ENCODE measurements around the gene POLE. TPM values are rescaled to one million over a fixed set of nuclear protein-coding genes. Genes with fewer than 3 reads are reported as not detected.

The POLE gene
- total and polyA plus RNA-seq, 2 donors from 2014 or later: 5.3 to 23.0 TPM

DNA sequence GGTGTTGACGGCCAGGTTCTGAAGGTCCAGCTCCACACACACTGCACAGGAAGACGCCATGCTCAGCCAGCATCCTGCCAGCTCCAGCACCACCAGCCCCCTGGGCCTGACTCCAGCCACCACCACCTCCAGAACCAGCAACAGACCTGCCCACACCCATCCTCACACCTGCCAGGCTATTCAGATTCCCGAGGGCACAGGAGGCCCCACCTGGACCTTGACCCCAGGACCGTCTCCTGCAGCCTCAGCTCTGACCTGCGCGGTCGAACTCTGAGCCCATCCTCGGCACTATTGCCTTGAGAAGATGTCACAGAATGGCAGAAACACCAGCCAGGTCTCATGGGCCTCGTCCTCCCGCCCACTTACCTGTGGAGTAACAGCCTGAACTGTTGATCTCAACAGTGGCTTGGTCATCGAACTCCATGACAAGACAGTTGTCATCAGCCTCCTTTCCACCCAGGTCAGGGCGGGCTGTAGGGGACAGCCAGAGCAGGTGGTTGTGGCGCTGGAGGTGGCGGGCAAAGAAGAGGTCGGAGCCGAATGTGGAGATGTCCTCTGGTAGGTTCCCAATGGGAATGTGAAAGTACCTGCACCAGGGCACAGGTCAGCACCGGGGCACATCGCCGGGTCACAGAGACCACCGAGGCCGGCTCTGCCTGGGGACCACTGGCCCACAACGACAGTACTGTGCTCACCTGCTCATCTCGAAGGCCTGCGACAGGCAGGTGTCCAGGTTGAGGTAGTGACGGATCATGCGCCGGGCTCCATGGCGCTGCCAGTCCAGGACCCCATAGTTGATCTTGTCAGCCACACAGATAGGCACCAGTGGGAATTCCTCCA lies 45.1 kb downstream of the POLE start:
- no peak for TF ChIP-seq CTCF (IDR thresholded peaks at IDR 0.05; ENCODE audit: borderline replicate concordance, extremely low read depth, insufficient read depth)
- intact Hi-C loops (cut with DNase I): no loop called here
- Histone ChIP-seq H3K9me3 (ENCODE audit: control insufficient read depth in 2 of 3, insufficient read depth in 1 of 3, low read length in 3 of 3) (no peaks in the 10 kb centered on the region), H3K27ac (ENCODE audit: low read depth in 2 of 2, low read length in 2 of 2) (no peak overlapping the region), H3K4me1 (ENCODE audit: control insufficient read depth in 2 of 3, insufficient read depth in 2 of 3, low read depth in 1 of 3, low read length in 3 of 3) (peaks cover 0 to 2% (median 0%) of the 10 kb centered on the region in 3 donors), H3K36me3 (ENCODE audit: control insufficient read depth in 2 of 3, insufficient read depth in 3 of 3, low read length in 3 of 3) (peaks cover 0 to 11% (median 5%) of the 10 kb centered on the region in 3 donors), H3K9ac (ENCODE audit: low read length in 3 of 3) (no peak overlapping the region), H3K4me3 (ENCODE audit: low read length in 3 of 3) (no peak overlapping the region), H3K27me3 (ENCODE audit: control insufficient read depth, insufficient read depth, low read length) (no peaks in the 10 kb centered on the region)
- DNase-seq: peak in 1 of 5 donors; percentile 50
- FAIRE-seq: no peak

DNA sequence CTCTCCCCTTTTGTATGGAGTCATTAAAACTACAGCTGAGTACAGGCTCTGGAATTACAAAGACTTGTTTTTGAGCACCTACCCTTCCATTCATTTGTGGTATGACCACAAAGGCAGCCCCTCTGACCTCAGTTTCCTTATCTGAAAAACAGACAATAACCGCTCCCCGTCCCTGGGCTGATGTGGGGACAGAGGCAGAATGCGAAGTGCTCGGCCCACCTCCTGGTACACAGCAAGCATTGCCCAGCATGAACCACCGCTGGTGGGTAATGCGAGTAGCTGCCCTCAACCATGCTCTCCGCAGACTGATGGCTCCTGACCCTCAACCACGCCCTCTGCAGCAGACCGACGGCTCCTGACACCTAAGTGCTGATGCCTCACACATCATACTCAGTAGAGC lies 46.2 kb downstream of the POLE start:
- H3K27ac ChIP-seq (ENCODE audit: low read depth in 2 of 2, low read length in 2 of 2): no peak overlapping the region
- no peak for TF ChIP-seq CTCF (IDR thresholded peaks at IDR 0.05; ENCODE audit: borderline replicate concordance, extremely low read depth, insufficient read depth)
- peaks cover 0 to 12% (median 5%) of the 10 kb centered on the region in 3 donors for H3K36me3 ChIP-seq (ENCODE audit: control insufficient read depth in 2 of 3, insufficient read depth in 3 of 3, low read length in 3 of 3)
- intact Hi-C loops (cut with DNase I): no loop called here
- peaks cover 0 to 2% (median 0%) of the 10 kb centered on the region in 3 donors for H3K4me1 ChIP-seq (ENCODE audit: control insufficient read depth in 2 of 3, insufficient read depth in 2 of 3, low read depth in 1 of 3, low read length in 3 of 3)
- no peak for DNase-seq
- no peaks in the 10 kb centered on the region for H3K27me3 ChIP-seq (ENCODE audit: control insufficient read depth, insufficient read depth, low read length)
- no peaks in the 10 kb centered on the region for H3K9me3 ChIP-seq (ENCODE audit: control insufficient read depth in 2 of 3, insufficient read depth in 1 of 3, low read length in 3 of 3)
- no peak overlapping the region for H3K9ac ChIP-seq (ENCODE audit: low read length in 3 of 3)
- no peak overlapping the region for H3K4me3 ChIP-seq (ENCODE audit: low read length in 3 of 3)
- FAIRE-seq: no peak

GRCh38 chr12:132639956-132640520 lies 47.1 kb downstream of the POLE start:
- no peak for TF ChIP-seq CTCF (IDR thresholded peaks at IDR 0.05; ENCODE audit: borderline replicate concordance, extremely low read depth, insufficient read depth)
- H3K27me3 ChIP-seq (ENCODE audit: control insufficient read depth, insufficient read depth, low read length): no peaks in the 10 kb centered on the region
- FAIRE-seq: no peak

More at GRCh38 chr12:132639956-132640520, 47.1 kb downstream of the POLE start:
- Histone ChIP-seq H3K9me3 (ENCODE audit: control insufficient read depth in 2 of 3, insufficient read depth in 1 of 3, low read length in 3 of 3) (no peaks in the 10 kb centered on the region), H3K27ac (ENCODE audit: low read depth in 2 of 2, low read length in 2 of 2) (no peak overlapping the region), H3K36me3 (ENCODE audit: control insufficient read depth in 2 of 3, insufficient read depth in 3 of 3, low read length in 3 of 3) (peaks cover 2 to 18% (median 8%) of the 10 kb centered on the region in 3 donors), H3K4me3 (ENCODE audit: low read length in 3 of 3) (no peak overlapping the region), H3K4me1 (ENCODE audit: control insufficient read depth in 2 of 3, insufficient read depth in 2 of 3, low read depth in 1 of 3, low read length in 3 of 3) (peaks cover 0 to 2% (median 0%) of the 10 kb centered on the region in 3 donors), H3K9ac (ENCODE audit: low read length in 3 of 3) (no peak overlapping the region)
- no peak for DNase-seq
- intact Hi-C loops (cut with DNase I): no loop called here

Data from kidney (tissue), 14 donors.